Stimulated activated CD4-positive, alpha-beta T cell treated with anti-CD3 and anti-CD28 coated beads, TNF-alpha, amount 100 ng/mL, for 4 hours (primary cell): Measurements from ENCODE around the gene OAS3.
"Not testable (repeated sequence)": the region's sequence is repeated elsewhere in the genome, so short reads cannot be mapped to it uniquely, and the experiment has no call there.

Experiments
- DNase-seq, 3 experiments: peaks; one replicate each; pipeline ENCODE4 v3.0.0-alpha.2; 2020; ENCODE audit warnings: low read depth in 3 of 3

Gene OAS3

DNA sequence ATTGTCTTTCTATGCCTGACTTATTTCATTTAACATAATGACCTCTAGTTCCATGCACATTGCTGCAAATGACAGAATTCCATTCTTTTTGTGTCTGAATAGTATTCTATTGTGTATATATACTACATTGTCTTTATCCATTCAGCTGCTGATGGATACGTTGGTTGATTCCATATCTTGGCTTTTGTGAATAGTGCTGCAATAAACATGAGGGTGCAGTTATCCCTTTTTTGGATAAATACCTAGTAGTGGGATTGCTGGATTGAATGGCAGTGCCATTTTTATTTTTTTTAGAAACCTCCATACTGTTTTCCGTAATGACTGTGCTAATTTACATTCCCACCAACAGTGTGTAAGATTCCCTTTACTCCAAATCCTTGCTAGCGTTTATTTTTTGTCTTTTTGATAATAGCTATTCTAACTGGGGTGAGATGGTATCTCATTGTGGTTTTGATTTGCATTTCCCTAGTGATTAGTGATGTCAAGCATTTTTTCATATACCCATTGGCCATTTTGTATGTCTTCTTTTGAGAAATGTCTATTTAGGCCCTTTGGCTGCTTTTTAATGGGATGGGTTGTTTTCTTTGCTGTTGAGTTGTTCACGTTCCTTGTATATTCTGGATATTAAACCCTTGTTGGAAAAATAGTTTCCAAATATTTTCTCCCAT lies 42.4 kb downstream of the OAS3 start:
- no peak for DNase-seq

DNA sequence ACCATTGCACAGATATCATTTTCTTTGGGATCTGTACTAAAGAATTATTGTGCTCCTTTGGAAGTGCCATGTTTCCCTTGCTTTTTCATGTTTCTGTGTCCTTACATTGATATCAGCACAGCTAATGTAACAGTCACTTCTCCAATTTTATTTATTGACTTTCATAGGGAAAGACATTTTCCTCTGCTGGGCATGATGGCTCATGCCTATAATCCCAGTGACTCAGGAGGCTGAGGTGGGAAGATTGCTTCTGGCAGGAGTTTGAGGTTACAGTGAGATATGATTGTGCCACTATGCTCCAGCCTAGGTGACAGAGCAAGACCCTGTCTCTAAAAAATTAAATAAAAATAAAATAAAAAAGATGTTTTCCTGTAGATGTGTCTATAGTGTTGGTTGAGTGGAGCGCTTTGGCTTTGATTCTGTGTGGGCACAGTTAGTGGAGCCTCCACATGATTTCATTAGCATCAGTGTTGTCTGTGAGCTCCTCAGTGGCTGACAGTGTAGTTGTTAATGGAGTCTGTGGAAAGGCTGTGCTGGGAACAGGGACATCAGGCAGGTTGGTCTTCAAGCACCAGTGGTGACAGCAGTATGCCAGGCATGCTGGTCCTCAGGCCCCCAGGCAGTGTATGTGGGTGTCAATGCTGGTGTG lies 47.5 kb downstream of the OAS3 start:
- DNase-seq, result no peak

DNA sequence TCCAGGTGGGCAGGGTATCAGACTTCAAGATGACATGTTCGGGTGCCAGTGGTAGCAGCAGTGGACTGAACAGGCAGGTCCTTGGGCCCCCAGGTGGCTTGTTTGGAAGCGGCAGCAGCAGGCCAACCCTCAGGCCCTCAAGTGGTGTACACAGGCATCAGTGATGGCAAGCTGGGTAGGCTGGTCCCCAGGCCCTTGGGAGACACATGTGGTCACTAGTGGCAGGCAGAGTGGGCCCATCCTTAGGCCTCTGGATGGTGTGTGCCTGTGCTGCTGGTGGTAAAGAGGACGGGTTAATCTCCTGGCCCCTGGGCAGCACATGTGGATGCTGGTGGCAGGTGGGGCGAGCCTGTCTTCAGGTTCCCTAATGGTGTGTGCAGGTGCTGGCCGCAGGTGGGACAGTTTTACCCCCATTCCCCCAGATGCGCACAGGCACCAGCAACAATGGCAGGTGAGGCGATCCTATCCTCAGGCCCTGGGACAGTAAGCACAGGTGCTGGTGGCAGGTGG lies 48.1 kb downstream of the OAS3 start:
- DNase-seq, result no peak

DNA sequence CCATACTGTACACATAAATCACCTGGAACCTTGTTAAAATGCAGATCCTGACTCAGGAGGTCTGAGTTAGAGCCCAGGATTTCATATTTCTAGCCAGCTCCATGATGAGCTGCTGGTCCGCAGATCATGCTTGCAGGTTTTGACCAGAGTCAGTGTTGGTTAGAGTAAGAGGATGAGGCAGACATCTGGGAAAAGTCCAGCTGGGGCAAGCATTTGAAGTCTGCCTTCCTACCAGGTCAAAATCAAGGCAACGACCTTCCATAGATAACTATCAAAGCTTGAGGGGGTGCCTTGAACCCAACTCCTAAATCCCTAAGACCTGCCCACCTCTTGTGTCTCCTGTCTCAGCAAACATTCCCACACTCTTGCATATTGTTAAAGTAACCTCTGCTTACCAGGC lies 49.3 kb downstream of the OAS3 start:
- DNase-seq, result no peak

DNA sequence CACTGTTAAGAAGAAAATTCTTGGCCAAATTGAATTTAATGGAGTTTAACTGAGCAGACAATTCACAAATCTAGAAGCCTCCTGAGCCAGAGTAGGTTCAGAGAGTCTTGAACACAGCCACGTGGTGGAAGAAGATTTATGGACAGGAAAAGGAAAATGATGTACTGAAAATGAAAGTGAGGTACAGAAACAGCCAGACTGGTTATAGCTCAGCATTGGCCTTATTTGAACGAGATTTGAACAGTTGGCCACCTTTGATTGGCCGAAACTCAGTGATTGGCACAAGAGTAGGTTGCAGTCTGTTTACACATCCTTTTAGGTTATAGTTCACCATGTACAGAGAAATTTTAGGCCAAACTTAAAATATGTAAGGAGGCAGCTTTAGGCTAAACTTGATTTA lies 50.0 kb downstream of the OAS3 start:
- no peak for DNase-seq

DNA sequence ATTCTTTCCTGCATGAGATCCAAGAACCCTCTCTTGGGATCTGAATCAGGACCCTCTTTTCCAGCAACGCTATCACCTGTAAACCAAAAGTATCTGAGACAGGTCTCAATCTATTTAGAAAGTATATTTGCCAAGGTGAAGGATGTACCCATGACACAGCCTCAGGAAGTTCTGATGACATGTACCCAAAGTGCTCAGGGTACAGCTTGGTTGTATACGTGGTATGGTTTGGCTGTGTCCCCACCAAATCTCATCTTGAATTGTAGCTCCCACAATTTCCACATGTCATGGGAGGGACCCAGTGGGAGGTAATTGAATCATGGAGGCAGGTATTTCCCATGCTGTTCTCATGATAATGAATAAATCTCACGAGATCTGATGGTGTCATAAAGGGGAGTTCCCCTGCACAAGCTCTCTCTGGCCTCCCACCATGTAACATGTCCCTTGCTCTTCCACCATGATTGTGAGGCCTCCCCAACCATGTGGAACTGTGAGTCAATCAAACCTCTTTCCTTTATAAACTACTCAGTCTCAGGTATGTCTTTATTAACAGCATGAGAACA lies 50.6 kb downstream of the OAS3 start:
- DNase-seq, result not testable (repeated sequence)

DNA sequence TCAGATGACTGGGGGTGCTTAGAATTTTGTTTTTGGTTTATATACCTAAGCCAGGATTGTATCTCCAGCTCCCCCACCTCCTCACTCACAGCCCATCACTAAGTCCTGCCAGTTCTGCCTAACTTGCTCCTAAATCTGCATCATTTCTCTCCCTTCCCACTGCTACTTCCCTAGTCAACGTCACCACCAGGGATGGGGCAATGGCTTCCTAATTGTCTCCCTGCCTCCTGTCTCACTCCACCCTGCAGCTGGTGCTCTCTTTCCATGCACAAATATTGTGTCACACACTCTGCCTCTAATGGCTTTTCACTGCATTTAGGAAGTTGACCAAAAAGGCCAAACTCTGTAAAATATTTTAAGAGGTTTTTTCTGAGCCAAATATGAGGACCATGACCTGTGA lies 51.5 kb downstream of the OAS3 start:
- no peak for DNase-seq

DNA sequence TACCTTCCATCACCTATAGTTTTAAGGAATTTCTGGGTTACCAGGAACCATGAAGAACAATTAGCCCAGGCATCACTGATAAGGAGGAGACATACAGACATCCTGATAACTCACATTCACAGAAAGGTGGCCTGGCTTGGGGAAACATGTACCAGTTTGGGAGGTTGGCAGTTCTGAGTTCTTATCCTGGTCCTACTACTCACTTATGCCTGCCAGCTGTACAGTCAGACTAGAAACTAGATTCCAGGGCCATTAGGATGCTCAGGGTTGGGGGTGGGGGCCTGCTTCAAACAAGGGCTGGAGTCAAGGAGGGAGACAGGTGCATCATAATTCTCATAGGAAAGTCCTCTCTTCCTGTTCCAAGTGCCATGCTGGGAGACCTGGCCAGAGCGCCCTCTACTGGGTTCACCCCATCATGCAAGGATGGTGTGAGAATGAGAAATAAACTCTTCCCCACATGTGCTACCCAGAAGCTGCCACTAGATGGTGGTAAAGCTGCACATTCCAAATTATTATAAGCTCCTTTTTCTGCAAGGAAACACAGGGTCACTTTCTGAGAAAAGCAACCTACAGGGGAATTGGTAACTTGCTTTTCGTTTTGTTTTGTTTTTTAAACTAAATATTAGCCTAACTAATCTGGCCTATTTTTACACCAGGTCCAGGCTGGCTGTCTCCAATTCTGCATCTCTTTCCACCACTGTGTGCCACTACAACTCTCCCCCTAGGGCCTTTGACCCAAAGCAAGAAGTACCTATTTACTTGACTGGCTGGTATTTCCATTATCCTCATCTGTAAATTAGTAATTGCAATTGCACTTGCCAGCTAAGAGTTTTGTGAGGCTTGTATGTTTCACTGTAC lies 54.5 kb downstream of the OAS3 start:
- peak in 2 of 3 experiments; percentile 24 to 36 for DNase-seq

DNA sequence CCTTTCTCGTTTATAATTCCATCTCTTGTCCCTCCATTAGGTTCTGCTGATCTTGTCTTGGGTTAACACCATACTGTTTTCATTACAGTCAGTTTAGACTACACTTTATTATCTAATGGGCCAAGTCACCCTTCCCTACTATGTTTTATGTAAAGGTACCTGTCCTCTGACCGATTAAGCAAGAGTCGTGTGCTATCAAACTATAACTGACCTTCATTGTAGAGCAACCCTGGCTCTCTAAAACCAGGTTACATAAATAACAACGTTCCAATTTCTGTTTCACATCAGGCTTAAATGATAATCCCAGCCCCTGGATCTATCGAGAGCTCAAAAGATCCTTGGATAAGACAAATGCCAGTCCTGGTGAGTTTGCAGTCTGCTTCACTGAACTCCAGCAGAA lies 56.7 kb downstream of the OAS3 start:
- no peak for DNase-seq

DNA sequence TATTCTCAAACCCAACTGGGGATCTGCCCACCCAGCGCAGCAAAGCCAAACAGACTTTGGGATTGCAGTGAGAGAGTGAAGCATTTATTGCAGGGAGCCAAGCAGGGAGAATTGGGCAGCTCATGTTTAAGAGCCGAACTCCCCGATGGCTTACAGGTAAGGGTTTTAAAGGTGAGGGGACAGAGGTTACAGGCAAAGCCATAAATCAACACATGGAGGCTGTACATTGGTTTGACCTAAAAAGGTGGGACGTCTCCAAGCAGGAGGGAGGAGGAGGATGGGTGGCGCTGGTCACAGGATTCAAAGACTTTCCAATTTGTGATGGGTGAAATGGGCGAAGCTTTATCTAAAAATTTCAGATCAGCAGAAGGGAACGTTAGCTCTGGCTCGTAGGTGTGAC lies 58.2 kb downstream of the OAS3 start:
- DNase-seq, result no peak

DNA sequence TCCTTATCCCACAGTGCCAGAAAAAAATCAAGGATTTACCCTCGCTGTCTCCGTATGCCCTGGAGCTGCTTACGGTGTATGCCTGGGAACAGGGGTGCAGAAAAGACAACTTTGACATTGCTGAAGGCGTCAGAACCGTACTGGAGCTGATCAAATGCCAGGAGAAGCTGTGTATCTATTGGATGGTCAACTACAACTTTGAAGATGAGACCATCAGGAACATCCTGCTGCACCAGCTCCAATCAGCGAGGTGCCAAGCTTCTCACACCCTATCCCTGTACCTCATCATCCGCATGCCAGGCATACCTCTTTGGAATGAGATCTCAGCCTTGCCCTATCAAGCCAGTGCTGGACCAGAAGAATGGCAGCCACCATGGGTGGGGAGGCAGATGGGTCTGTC lies 59.2 kb downstream of the OAS3 start:
- no peak for DNase-seq

DNA sequence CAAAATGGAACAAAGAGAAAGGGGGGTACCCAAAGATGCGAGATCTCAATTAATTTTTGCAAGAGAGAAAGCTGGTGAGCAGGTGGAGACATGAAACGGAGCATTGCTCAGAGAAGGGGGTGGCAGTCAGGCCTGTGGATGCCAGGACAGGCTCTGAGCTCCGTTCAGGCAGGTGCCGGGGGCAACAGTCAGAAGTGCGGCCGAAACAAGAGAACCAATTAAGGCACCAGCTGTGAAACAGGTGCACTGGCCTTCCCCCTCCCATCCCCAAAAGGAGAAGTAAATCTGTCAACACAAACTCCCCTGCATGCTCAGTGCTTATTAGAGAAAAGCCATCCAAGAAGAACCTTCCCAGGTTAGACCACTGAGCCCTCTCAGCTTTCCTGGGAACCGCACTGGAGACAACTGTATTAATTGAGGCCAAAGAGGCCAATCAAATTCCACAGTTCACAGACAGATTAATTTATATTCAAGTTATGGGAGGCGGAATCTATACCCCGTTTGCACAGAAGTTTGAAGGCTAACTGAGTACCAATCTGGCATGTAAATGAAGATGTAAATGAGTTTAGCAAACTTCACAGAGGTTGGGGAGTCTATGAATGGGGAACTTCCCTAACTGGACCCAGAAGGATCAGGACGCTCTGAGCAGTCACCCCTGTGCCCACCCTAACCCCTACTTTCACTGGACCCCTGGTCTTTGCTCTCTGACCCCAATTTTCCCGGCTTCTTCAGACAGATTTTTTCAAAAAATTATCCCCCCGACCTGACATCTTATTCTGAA lies 60.9 kb downstream of the OAS3 start:
- no peak for DNase-seq

DNA sequence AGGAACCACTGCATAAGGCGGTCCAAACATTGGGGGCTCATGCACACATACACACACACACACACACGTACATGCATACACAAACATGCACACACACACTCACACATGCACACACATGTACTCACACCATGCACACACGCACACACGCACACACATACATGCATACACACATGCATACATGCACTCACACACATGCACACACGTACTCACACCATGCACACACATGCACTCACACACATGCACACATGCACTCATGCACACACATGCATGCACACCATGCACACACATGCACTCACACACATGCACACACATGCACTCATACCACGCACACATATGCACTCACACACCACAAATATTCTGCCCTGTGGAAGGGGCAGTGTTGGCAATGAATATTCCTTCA lies 62.2 kb downstream of the OAS3 start:
- DNase-seq, result no peak

DNA sequence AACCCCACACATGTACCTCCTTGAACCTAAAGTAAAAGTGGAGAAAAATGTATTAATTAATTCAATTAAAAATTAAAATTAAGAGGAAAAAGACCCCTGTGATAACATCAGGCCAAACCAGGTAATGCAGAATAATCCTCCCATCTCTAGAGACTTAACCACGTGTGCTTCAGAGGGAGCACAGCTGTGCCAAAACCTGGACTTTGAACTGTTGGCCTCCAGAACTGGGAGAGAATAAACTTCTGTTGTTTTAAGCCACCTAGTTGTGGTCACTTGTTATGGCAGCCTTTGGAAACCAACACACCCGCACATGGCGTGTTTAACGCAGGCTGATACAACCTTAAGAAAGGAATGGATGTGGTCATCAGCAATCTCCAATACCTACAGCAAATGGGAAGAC lies 63.9 kb downstream of the OAS3 start:
- DNase-seq, result no peak

DNA sequence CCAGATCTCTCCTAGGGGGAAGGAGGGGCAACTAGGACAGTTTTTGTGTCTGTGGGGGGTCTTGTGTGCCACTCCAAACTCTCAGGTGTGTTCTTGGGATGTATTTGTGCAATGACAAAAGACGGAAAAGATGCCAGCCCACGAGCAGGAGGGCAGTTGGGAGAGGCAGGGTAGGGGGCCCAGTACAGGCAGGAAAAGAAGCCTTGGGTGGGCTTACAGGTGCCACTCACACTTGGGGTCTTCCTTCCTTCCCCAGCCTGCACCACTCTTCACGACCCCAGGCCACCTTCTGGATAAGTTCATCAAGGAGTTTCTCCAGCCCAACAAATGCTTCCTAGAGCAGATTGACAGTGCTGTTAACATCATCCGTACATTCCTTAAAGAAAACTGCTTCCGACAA lies 64.4 kb downstream of the OAS3 start:
- no peak for DNase-seq

DNA sequence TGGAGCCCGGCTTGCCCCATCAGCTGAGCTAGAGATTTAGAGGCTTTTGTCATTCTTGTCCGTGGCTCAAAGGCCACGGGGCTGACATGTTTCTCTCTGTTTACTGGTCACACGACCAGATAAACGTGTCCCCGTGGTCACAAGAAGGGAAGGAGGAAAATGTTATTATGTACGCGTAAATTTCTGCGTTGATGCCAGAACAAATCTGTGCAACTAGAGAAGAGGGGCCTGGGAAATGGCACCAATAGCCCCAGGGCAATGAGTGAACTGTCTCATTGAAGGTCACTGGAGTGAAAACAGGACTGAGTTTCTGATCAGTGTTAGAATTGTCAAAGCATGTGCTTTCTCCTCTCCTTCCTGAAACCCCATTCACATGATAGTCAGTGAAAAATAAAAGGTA lies 65.4 kb downstream of the OAS3 start:
- DNase-seq, result no peak

DNA sequence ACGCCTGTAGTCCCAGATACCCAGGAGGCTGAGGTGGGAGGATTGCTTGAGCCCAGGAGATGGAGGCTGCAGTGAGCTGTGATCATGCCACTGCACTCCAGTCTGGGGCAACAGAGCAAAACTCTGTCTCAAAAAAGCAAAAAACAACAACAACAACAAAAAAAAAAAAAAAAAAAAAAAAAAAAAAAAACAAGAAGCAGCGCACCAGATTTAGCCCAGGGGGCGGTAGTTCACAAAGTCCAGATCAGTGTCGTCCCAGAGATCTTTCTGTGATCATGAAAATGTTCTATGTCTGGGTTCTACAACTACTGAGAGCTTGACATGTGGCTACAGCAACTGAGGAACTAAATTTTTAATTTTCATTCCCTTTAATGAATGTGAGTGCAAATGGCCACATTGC lies 67.5 kb downstream of the OAS3 start:
- DNase-seq, result no peak

DNA sequence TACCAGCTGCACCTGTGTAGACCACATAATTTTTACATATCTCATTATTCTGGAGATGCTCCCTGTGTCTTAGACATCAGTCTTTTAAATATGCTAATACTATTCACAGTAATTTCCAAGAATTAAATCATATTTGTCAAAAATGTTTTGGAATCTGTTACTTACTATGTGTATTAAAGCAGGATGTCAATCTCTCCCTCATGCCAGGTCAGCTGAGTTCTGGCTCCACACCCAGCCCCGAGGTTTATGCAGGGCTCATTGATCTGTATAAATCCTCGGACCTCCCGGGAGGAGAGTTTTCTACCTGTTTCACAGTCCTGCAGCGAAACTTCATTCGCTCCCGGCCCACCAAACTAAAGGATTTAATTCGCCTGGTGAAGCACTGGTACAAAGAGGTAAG lies 67.9 kb downstream of the OAS3 start:
- DNase-seq, result no peak

DNA sequence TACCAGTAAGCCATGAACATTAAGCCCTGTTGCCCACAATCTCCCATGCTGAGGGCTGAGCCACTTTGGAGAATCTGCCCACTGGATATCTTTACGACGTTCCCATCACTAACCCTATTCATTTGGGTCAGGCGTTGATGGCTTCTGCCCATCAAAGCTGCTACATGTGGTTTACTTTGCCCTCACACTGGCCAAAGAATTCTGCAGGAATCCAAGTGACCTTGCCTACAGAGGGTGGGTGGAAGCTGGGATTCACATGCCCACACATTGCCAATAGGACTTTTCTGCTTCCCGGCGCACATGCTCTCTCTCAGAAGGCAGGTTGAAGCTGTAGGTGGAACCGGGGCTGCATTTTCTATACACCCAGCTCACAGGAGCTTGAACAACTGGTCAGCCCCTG lies 68.4 kb downstream of the OAS3 start:
- DNase-seq, result no peak

DNA sequence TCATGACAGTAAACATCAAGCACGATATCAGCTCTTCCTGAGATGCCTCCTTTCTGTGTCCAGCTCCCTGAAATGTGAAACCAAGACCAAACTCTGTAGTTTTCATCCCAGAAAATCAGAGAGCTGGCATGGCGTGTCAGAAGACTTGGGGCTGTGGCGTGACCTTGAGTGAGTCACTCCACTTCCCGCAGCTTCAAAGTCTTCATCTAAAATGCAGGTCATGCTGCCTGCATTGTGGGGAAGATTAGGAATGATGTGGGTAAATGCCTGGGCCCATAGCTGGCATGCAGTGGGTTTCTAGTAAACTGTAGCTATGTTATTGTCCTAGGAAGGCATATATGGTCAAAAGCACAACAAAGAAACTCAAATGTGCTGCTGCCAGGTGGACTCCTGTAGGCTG lies 68.9 kb downstream of the OAS3 start:
- DNase-seq, result no peak

DNA sequence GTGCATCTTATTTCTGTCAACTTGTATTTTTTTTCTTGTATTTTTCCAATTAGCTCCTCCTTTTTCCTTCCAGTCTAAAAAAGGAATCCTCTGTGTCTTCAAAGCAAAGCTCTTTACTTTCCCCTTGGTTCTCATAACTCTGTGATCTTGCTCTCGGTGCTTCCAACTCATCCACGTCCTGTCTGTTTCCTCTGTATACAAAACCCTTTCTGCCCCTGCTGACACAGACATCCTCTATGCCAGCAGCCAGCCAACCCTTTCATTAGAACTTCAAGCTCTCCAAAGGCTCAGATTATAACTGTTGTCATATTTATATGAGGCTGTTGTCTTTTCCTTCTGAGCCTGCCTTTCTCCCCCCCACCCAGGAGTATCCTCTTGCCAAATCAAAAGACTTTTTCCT lies 72.4 kb downstream of the OAS3 start:
- DNase-seq, result no peak

DNA sequence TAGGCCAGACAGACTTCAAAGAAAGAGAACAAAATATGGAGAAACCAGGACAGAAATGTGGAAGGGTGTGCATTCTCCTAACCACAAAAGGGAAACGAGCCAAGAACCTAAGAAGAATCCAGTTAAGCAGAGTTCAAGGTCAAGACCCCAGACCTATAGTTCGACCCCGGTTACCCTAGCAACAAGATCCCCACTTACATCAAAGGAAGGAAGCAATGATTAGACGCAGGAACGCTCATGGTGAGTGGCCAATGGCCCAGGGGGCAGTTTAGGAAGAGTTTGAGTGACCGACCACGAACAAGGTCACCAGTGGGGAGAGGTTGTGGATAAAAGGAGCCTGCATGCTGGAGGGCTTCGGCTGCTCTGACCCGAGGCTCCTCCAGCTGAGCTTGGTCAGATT lies 76.3 kb downstream of the OAS3 start:
- DNase-seq, result no peak
